Lower leg skin (tissue), 4 donors: ENCODE measurements around the gene LIN9. TPM values are rescaled to one million over a fixed set of nuclear protein-coding genes. Genes with fewer than 3 reads are reported as not detected.

Source experiments
- DNase-seq, 2 donors: peaks; one replicate each; pipeline ENCODE4 v3.0.0-alpha.2; 2019; ENCODE audit warnings: low spot score in 2 of 2
- H3K4me3 ChIP-seq: fragments of 200-600 bp; sonication (generic); 2 replicates; pipeline ENCODE4 v1.5.1; 2017; ENCODE audit warnings: mild to moderate bottlenecking, low read depth; ENCODE audit not compliant: poor library complexity, severe bottlenecking
- CTCF ChIP-seq, 3 donors: fragments of 450-650 bp; IDR thresholded peaks; one replicate each; pipeline ENCODE4 v1.5.1; 2016; ENCODE audit warnings: antibody characterized with exemption in 3 of 3, mild to moderate bottlenecking in 3 of 3, moderate library complexity in 2 of 3
- POLR2A ChIP-seq, 2 donors: fragments of 450-650 bp; IDR thresholded peaks; one replicate each; pipeline ENCODE4 v1.6.1; 2016 to 2017; ENCODE audit warnings: antibody characterized with exemption in 2 of 2, mild to moderate bottlenecking in 1 of 2, moderate library complexity in 1 of 2
- WGBS, 2 donors: methylation state at CpG; one replicate each; pipeline ENCODE4 v1.1.5; 2018; 5-methylcytosine and 5-hydroxymethylcytosine counted together
- intact Hi-C: fragments of 100-400 bp; cut with DNase I; formaldehyde crosslinking; loops from one replicate; pipeline ENCODE4 v1.15.0; 2023; ENCODE audit warnings: low total_unique reads
- total RNA-seq, 4 donors: library from RNA; depleted of rRNA; stranded (reverse); fragments of >200 nt; gene quantifications; one replicate each; pipeline ENCODE4 v1.1.0, GENCODE V29; 2016

The LIN9 gene
- total RNA-seq, 4 donors from 2014 or later = 3.8 to 5.7 (median 4.9) TPM

GRCh38 chr1:226181996-226182714 is 126.8 kb downstream of the LIN9 start:
- 46 to 48% methylated on average over 14 of the region's 14 CpGs for WGBS, 2 donors
- no peak overlapping the region for H3K4me3 ChIP-seq
- DNase-seq = peak; percentile 43 to 89
- TF ChIP-seq POLR2A (IDR thresholded peaks at IDR 0.05) (no peak), CTCF (IDR thresholded peaks at IDR 0.05) (no peak)
- intact Hi-C loops = no loop called here

Other genes with a start within 250 kb of the LIN9 start
- gene H3-3A, start 246.4 kb downstream of the LIN9 start, total RNA-seq = 100 to 1,000 TPM; 304 to 569 (median 410) TPM
- 10 to 100 TPM; 39.7 to 57.6 (median 49.9) TPM for gene ACBD3, start 122.4 kb downstream of the LIN9 start, total RNA-seq
- not detected for gene MIXL1, start 85.5 kb downstream of the LIN9 start, total RNA-seq
- gene PARP1, start 98.9 kb upstream of the LIN9 start, total RNA-seq = 10 to 100 TPM; 30.9 to 65.1 (median 48.2) TPM
- 1 to 10 TPM; 1.0 to 6.6 (median 3.4) TPM for gene STUM, start 239.6 kb upstream of the LIN9 start, total RNA-seq